Measurements from ENCODE around the gene WDR37.
"Not testable (repeated sequence)": the region's sequence is repeated elsewhere in the genome, so short reads cannot be mapped to it uniquely, and the experiment has no call there.

The WDR37 gene

DNA sequence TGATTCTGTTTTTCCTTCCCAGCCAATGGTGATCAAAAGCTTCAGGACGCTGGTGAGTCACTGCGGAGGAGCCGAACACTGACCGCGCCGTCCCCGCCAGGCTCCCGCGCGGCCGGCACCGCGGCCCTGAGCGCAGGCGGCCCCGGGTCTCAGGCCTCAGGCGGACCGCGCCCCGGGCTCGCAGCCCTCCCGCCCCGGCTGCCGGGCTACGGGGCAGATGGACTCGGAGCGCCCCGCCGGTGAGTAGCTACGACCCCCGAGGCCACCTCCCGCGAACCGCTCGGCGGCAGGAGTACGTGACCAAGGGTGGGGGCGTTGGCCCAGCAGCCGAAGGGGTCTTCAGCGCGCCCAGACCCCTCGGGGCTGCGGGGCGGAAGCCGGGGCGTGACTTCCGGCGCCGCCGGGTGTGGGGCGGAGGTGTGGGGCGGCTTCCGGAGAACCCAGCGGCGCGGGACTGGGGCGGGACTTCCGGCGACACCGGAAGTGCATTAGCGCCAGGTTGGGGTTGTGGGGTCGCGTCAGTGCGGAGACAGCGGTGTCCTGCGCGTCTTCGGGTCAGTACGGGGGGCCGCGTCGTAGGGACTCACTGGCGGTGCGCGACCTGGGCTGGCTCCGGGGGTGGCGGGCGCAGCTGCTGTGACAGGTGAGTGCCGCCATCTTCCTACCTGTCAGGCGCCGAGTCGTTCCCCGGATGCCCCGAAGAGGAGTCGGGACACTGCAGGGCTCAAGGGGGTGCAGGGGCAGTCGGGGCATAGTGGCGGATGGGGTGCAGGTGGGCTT lies at the start of gene WDR37:
TSS of gene WDR37 (plus strand) at position 60 of the 780 bp plus-strand sequence. CDS start 15,771 bp downstream, outside the sequence.
- DNase-seq, result no peak

DNA sequence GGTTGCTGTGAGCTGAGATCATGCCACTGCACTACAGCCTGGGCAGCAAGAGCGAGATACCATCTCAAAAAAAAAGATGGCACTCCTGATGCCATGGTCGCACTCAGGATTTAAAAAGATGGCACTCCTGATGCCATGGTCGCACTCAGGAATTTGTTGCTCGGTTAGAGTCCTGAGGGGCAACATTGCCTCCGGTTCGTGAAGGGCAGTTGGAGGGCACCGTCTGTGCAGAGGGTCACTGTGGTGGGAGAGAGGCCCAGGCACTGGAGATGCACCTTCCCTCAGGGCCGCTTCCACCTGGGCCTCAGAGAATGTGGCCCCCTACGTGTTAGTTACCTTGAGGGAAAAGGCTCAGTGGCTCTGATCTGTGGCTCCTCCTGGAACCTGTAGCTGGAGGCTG lies 49.6 kb upstream of the WDR37 start:
- no peak for DNase-seq

- DNase-seq, result no peak
These were observed 48.6 kb upstream of the WDR37 start for GRCh38 chr10:1007583-1007982.

GRCh38 chr10:1009071-1009494 lies 47.1 kb upstream of the WDR37 start:
- DNase-seq, result no peak

- not testable (repeated sequence) for DNase-seq
These were observed 46.2 kb upstream of the WDR37 start for GRCh38 chr10:1009947-1010346.

DNA sequence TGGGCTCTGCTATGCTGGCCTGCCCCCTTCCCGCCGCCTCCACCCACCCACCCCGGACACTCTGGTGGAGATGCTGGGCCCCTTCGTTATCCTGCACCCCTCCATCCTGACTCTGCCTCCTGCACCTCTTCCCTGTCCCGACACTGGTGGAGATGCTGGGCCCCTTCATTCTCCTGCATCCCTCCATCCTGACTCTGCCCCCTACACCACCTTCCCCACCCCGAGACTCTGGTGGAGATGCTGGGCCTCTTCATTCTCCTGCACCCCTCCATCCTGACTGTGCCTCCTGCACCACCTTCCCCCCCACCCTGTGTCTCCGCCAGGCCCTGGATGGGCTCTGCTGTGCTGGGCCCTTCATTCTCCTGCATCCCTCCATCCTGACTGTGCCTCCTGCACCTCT lies 45.5 kb upstream of the WDR37 start:
- no peak for DNase-seq

DNA sequence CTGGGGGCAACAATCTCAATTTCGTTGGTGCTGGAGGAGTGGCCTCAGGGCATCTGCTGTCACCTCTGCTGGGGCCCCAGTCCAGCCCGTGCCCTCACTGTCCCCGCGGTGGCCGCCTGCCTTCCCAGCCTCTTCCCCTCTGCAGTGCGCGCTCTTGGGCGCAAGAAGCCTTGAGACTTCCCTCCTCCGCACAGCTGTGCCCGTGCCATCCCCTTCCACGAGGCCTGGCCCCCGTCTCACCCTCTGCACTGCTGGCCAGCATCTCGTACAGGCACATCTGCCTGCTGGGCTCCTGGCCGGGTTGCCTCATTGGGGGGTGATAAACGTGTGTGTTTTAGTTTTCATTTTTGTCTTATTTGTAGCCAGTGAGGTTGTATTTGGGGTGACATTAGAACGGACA lies 44.5 kb upstream of the WDR37 start:
- no peak for DNase-seq

DNA sequence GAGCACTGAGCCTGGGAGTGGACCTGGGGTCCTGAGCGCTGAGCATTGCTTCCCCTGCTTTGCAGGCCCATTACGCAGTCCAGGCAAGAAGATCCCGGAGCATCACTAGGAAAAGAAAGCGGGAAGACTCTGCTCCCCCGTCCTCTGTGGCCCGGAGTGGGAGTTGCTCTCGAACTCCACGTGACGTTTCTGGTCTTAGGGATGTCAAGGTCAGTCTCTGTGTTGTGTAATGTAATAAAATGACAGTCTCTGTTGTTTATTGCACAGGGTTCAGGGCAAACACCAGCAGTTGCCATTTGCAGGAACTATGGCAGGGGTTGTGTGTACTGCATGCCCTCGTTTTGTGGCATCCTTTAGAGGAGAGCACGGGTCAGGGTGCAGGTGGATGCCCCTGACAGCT lies 40.5 kb upstream of the WDR37 start:
- no peak for DNase-seq

DNA sequence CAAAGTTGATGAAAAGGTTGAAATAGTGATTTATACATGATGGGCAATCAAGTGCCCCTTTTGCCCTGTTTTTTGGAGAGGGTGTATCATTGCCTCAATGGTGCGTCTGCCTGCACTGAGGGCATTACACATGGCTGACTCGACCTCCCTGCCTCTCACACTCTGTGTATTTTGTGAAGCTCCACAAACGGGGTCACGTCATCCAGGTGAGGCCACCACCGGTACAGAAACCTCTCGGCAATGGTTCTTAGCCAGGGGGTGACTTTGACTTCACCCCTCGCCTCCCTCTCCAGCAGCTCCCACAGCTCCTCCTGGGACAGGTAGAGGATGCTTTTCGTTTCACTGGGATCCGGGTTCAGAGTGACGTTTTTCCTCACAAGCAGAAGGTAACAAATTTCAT lies 36.8 kb upstream of the WDR37 start:
- DNase-seq, result no peak

- DNase-seq, result no peak
These were observed 35.7 kb upstream of the WDR37 start for GRCh38 chr10:1020460-1020859.

DNA sequence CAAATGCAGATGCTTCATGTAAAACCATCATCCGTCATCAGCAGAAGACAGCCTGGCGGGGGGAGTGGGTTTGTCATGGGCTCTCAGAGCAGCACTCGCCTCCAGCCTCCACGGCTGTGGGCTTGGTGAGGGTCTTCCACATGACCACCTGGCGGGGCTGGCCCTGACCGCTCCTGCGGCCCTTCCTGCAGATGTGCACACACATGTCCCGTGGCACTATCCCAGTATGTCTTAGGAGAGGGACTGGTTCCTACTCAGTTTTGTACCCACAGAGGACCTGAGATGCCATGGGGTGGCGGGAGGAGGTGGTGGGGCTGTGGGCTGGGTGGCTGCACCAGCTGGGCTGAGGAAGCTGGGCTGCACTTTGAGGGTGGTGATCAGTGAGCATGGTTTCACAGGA lies 35.2 kb upstream of the WDR37 start:
- no peak for DNase-seq

- no peak for DNase-seq
These were observed 33.8 kb upstream of the WDR37 start for GRCh38 chr10:1022413-1022812.

GRCh38 chr10:1024103-1024502 lies 32.1 kb upstream of the WDR37 start:
- DNase-seq, result no peak

DNA sequence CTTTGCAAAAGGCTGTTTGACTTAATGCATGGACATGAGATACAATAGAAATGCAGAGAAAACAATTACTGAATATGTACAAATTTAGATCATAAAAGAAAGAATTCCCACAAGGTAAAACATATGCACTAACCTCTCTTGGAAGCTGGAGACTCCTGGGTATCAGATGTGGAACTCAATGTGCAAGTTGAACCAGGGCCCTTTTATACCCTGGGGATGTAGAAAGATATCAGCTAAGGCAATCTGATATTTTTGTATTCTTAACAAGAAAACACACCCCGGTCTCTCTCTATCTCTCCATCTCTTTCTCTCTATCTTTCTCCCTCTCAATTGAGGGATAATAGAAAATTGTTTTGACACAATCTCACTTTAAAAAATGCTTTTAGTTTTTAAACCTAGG lies 30.5 kb upstream of the WDR37 start, which contains the start of gene IDI2:
TSS of gene IDI2 (minus strand) at position 177 of the 400 bp plus-strand sequence. CDS start 1,136 bp downstream, outside the sequence.
- DNase-seq, result no peak

DNA sequence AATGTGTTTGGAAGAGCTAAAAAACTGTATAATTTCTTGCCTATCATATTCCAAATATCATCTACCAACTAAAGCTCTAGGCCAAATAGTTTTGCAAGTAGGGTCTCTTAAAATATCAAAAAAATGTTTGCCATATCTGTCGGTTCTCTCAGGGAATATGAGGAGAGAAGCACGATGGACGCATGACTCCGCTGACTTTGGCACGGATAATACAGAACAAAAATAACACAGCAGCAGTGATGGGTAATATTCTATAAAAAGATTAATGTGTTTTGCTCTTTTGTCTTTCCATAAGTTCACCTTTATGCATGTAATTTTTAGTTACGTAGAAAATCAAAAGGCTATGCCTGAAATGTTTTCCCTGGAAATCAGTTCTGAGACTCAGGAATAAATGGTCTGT lies 29.6 kb upstream of the WDR37 start:
- DNase-seq, result no peak

GRCh38 chr10:1029838-1030237 lies 26.3 kb upstream of the WDR37 start:
- DNase-seq, result no peak

DNA sequence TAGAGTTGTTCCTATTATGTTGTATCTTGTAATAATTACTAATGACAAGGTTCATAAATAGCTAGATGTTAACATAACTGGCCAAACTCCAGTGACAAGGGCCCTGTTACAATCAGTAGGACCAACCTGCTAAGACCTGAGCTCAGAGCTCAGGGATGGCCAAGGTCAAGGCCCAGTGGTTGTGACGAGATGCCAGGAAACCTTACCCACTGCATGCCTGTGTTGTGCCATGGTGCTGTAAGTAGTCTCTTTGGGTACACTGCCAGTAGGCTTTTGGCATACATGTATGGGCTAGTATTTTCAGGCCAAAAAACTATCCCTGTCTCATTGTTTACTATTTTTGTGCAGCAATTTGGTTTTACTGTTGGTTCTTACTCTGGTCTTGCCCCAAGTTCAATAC lies 22.6 kb upstream of the WDR37 start:
- no peak for DNase-seq

GRCh38 chr10:1034758-1035157 lies 21.4 kb upstream of the WDR37 start:
- DNase-seq, result no peak

GRCh38 chr10:1035201-1035600 lies 21.0 kb upstream of the WDR37 start:
- DNase-seq, result no peak

DNA sequence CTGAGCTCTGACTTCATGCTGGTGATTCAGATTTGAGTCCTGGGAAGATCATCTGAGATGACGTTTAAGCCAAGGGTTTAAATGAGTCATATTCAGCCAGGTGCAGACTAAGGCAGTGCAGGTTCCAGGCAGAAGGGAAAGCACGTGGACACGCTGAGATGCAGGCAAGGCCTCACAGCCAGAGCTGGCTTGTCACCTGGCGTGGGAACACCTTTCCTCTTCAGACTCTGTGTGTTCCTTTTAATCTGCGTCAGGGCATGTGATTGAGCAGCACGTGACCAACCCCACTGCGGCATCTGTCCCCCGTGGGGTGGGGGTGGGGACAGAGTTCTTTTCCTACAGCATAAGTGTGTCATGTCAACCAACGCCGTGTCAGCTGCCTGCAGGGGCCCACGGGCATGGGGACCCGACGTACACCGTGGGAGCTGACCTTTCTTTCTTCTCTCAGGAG lies 19.8 kb upstream of the WDR37 start:
- DNase-seq, result no peak

- DNase-seq, result no peak
These were observed 19.1 kb upstream of the WDR37 start for GRCh38 chr10:1037098-1037497.

GRCh38 chr10:1038769-1039168 lies 17.4 kb upstream of the WDR37 start:
- DNase-seq, result not testable (repeated sequence)

DNA sequence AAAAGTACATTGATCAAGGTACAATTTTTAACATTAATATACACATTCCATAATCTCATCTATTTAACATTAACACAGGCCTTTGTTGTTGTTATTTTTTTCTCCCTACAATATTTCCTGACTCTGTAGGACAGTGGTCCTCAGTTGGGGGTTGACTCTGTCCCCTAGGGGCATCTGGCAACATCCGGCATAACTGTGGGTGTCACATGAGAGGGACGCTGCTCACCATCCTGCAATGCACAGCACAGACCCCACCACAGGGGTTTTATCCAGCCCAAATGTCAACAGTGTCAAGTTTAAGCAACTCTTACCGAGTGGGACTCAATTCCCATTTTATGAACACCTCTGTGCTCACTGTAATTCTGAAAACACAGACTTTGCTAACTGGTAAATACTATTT lies 16.1 kb upstream of the WDR37 start:
- DNase-seq, result no peak

- DNase-seq, result no peak
These were observed 14.7 kb upstream of the WDR37 start for GRCh38 chr10:1041514-1041913.

- DNase-seq, result no peak
These were observed 12.6 kb upstream of the WDR37 start for GRCh38 chr10:1043532-1043995.
